ENCODE data around the gene TRIM29. TPM values are rescaled to one million over a fixed set of nuclear protein-coding genes. Genes with fewer than 3 reads are reported as not detected.

TRIM29 gene
- polyA plus RNA-seq, 1 donor = 1.8 TPM

DNA sequence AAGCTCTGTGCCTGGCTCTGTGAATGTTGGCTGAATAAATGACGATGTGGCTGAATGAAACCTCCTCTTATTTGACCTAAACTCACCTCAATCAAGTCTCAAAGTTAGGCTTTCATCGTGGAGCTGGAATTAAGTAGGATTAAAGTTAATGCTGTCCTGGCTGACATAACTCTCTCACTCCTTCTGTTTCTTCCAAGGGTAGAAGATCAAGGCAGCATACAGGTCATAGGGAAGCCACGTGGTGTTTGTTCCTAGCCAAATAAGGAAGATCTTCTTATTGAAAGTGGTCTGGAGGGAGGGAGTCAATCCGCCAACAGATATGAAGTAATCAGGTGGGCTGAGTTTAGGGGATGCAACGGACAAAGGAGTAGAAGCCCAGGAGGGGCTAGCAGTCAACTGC, 59.5 kb downstream of the TRIM29 start:
- H3K4me1 ChIP-seq (ENCODE audit: control insufficient read depth, insufficient read depth, low read length) = no peaks in the 10 kb centered on the region
- H3K9me3 ChIP-seq (ENCODE audit: control insufficient read depth, low read depth, low read length) = peaks cover 4% of the 10 kb centered on the region
- H3K36me3 ChIP-seq (ENCODE audit: control insufficient read depth, insufficient read depth, low read length) = no peaks in the 10 kb centered on the region
- DNase-seq = no peak
- 50% methylated on average over 1 of the region's 5 CpGs for WGBS (ENCODE audit: insufficient coverage, low lambda C conversion rate)
- H3K27me3 ChIP-seq (ENCODE audit: control insufficient read depth, insufficient read depth, low read length) = peaks cover 14% of the 10 kb centered on the region
- no peak overlapping the region for H3K4me3 ChIP-seq (ENCODE audit: low read length)
- H3K27ac ChIP-seq (ENCODE audit: low read length) = no peak overlapping the region

GRCh38 chr11:120074076-120074475, 63.8 kb downstream of the TRIM29 start:
- H3K4me1 ChIP-seq (ENCODE audit: control insufficient read depth, insufficient read depth, low read length) = no peaks in the 10 kb centered on the region
- no peak overlapping the region for H3K4me3 ChIP-seq (ENCODE audit: low read length)
- no CpG with 5 or more reads among the region's 3 CpGs for WGBS (ENCODE audit: insufficient coverage, low lambda C conversion rate)

GRCh38 chr11:120073196-120073595, 64.7 kb downstream of the TRIM29 start:
- Histone ChIP-seq H3K27me3 (ENCODE audit: control insufficient read depth, insufficient read depth, low read length) (peaks cover 12% of the 10 kb centered on the region), H3K27ac (ENCODE audit: low read length) (no peak overlapping the region), H3K9me3 (ENCODE audit: control insufficient read depth, low read depth, low read length) (no peaks in the 10 kb centered on the region), H3K36me3 (ENCODE audit: control insufficient read depth, insufficient read depth, low read length) (no peaks in the 10 kb centered on the region), H3K4me1 (ENCODE audit: control insufficient read depth, insufficient read depth, low read length) (no peaks in the 10 kb centered on the region), H3K4me3 (ENCODE audit: low read length) (no peak overlapping the region)
- no peak for DNase-seq
- no CpG with 5 or more reads among the region's 16 CpGs for WGBS (ENCODE audit: insufficient coverage, low lambda C conversion rate)

More at GRCh38 chr11:120074076-120074475, 63.8 kb downstream of the TRIM29 start:
- no peak overlapping the region for H3K27ac ChIP-seq (ENCODE audit: low read length)
- no peaks in the 10 kb centered on the region for H3K36me3 ChIP-seq (ENCODE audit: control insufficient read depth, insufficient read depth, low read length)
- H3K27me3 ChIP-seq (ENCODE audit: control insufficient read depth, insufficient read depth, low read length) = peaks cover 14% of the 10 kb centered on the region
- no peaks in the 10 kb centered on the region for H3K9me3 ChIP-seq (ENCODE audit: control insufficient read depth, low read depth, low read length)
- DNase-seq = no peak

- Histone ChIP-seq H3K36me3 (ENCODE audit: control insufficient read depth, insufficient read depth, low read length) (no peaks in the 10 kb centered on the region), H3K4me1 (ENCODE audit: control insufficient read depth, insufficient read depth, low read length) (no peaks in the 10 kb centered on the region), H3K9me3 (ENCODE audit: control insufficient read depth, low read depth, low read length) (no peaks in the 10 kb centered on the region), H3K4me3 (ENCODE audit: low read length) (no peak overlapping the region), H3K27ac (ENCODE audit: low read length) (no peak overlapping the region), H3K27me3 (ENCODE audit: control insufficient read depth, insufficient read depth, low read length) (peaks cover 5% of the 10 kb centered on the region)
- DNase-seq = peak; percentile 59 to 62
- WGBS (ENCODE audit: insufficient coverage, low lambda C conversion rate) = 40% methylated on average over 2 of the region's 8 CpGs
Measured at GRCh38 chr11:120068114-120068573, 69.8 kb downstream of the TRIM29 start.

- no peak for DNase-seq
- Histone ChIP-seq H3K27ac (ENCODE audit: low read length) (no peak overlapping the region), H3K9me3 (ENCODE audit: control insufficient read depth, low read depth, low read length) (no peaks in the 10 kb centered on the region), H3K36me3 (ENCODE audit: control insufficient read depth, insufficient read depth, low read length) (no peaks in the 10 kb centered on the region), H3K4me3 (ENCODE audit: low read length) (no peak overlapping the region), H3K4me1 (ENCODE audit: control insufficient read depth, insufficient read depth, low read length) (no peaks in the 10 kb centered on the region), H3K27me3 (ENCODE audit: control insufficient read depth, insufficient read depth, low read length) (peaks cover 6% of the 10 kb centered on the region)
- WGBS (ENCODE audit: insufficient coverage, low lambda C conversion rate) = no CpG with 5 or more reads among the region's 8 CpGs
Measured at GRCh38 chr11:120067438-120068113, 70.3 kb downstream of the TRIM29 start.

DNA sequence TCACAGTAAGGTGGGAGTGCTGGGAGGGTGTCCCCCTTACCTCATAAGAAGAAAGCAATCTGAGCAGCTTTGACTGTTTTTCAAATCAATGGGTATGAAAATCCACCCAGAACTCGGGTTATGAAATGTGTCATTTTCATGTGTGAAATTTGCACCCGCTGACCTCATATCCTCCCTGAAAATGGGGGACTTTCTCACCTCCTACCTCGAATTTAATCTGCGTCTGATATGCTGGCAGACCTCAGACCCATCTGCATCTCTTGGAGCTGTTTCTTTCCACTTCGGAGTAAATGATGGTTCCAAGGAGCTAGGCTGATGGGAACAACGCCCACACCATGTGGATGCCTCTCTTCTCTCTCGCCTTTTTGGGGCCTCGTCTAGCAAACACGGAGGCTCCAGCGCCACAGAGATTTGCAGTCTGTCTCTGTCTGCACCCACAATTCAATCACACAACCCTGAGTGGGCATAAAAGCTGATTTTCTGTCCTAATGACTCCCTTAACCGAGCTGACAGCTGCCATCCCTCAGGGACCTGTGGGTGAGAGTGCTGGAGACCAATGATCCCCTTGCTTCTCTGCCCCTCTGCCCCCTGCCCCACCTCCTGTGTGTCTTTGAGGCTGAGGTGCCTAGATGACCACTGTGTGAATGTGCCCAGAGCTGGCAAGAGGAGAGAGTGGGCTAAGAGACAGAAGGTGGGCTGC, 71.0 kb downstream of the TRIM29 start:
- no peak overlapping the region for H3K27ac ChIP-seq (ENCODE audit: low read length)
- no peaks in the 10 kb centered on the region for H3K36me3 ChIP-seq (ENCODE audit: control insufficient read depth, insufficient read depth, low read length)
- no peaks in the 10 kb centered on the region for H3K9me3 ChIP-seq (ENCODE audit: control insufficient read depth, low read depth, low read length)
- WGBS (ENCODE audit: insufficient coverage, low lambda C conversion rate) = 100% methylated on average over 2 of the region's 11 CpGs
- H3K4me1 ChIP-seq (ENCODE audit: control insufficient read depth, insufficient read depth, low read length) = no peaks in the 10 kb centered on the region
- no peak overlapping the region for H3K4me3 ChIP-seq (ENCODE audit: low read length)
- no peak for DNase-seq
- peaks cover 12% of the 10 kb centered on the region for H3K27me3 ChIP-seq (ENCODE audit: control insufficient read depth, insufficient read depth, low read length)

DNA sequence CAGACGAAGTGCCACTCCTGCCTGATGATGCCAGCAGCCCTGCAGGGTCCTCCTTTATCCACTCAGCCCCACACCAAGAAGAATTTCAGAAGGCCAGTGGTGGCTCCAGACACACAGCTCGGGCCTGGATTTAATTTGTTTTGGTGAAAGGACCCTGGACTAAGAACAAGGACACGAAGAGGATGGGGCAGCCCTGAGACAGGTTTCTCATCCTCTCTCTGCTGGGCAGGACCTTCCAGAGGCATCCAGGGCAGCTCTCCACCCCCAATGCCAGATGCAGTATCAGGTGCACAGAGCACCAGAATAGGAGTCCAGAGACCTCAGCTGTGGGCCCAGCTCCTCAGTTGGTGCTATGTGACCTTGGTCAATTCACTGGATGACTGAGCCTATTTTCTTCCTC, 72.0 kb downstream of the TRIM29 start:
- H3K27me3 ChIP-seq (ENCODE audit: control insufficient read depth, insufficient read depth, low read length) = peaks cover 10% of the 10 kb centered on the region
- WGBS (ENCODE audit: insufficient coverage, low lambda C conversion rate) = no CpG with 5 or more reads among the region's 3 CpGs
- no peaks in the 10 kb centered on the region for H3K9me3 ChIP-seq (ENCODE audit: control insufficient read depth, low read depth, low read length)
- no peak for DNase-seq
- H3K4me1 ChIP-seq (ENCODE audit: control insufficient read depth, insufficient read depth, low read length) = no peaks in the 10 kb centered on the region
- no peak overlapping the region for H3K27ac ChIP-seq (ENCODE audit: low read length)
- no peak overlapping the region for H3K4me3 ChIP-seq (ENCODE audit: low read length)
- H3K36me3 ChIP-seq (ENCODE audit: control insufficient read depth, insufficient read depth, low read length) = no peaks in the 10 kb centered on the region

- H3K9me3 ChIP-seq (ENCODE audit: control insufficient read depth, low read depth, low read length) = no peaks in the 10 kb centered on the region
- no peaks in the 10 kb centered on the region for H3K36me3 ChIP-seq (ENCODE audit: control insufficient read depth, insufficient read depth, low read length)
- H3K27me3 ChIP-seq (ENCODE audit: control insufficient read depth, insufficient read depth, low read length) = peaks cover 10% of the 10 kb centered on the region
- H3K27ac ChIP-seq (ENCODE audit: low read length) = no peak overlapping the region
- DNase-seq = no peak
- H3K4me1 ChIP-seq (ENCODE audit: control insufficient read depth, insufficient read depth, low read length) = no peaks in the 10 kb centered on the region
- no peak overlapping the region for H3K4me3 ChIP-seq (ENCODE audit: low read length)
- no CpG with 5 or more reads among the region's 4 CpGs for WGBS (ENCODE audit: insufficient coverage, low lambda C conversion rate)
Measured at GRCh38 chr11:120065176-120065575, 72.7 kb downstream of the TRIM29 start.

- no peak overlapping the region for H3K4me3 ChIP-seq (ENCODE audit: low read length)
- no peaks in the 10 kb centered on the region for H3K36me3 ChIP-seq (ENCODE audit: control insufficient read depth, insufficient read depth, low read length)
- H3K4me1 ChIP-seq (ENCODE audit: control insufficient read depth, insufficient read depth, low read length) = no peaks in the 10 kb centered on the region
- no peak overlapping the region for H3K27ac ChIP-seq (ENCODE audit: low read length)
- H3K9me3 ChIP-seq (ENCODE audit: control insufficient read depth, low read depth, low read length) = no peaks in the 10 kb centered on the region
- peak in 1 of 2 donors; percentile 35 for DNase-seq
- 100% methylated on average over 1 of the region's 7 CpGs for WGBS (ENCODE audit: insufficient coverage, low lambda C conversion rate)
- H3K27me3 ChIP-seq (ENCODE audit: control insufficient read depth, insufficient read depth, low read length) = peaks cover 10% of the 10 kb centered on the region
Measured at GRCh38 chr11:120064341-120064740, 73.6 kb downstream of the TRIM29 start.

- Histone ChIP-seq H3K27ac (ENCODE audit: low read length) (no peak overlapping the region), H3K36me3 (ENCODE audit: control insufficient read depth, insufficient read depth, low read length) (no peaks in the 10 kb centered on the region), H3K4me3 (ENCODE audit: low read length) (no peak overlapping the region), H3K27me3 (ENCODE audit: control insufficient read depth, insufficient read depth, low read length) (peaks cover 10% of the 10 kb centered on the region), H3K4me1 (ENCODE audit: control insufficient read depth, insufficient read depth, low read length) (no peaks in the 10 kb centered on the region), H3K9me3 (ENCODE audit: control insufficient read depth, low read depth, low read length) (no peaks in the 10 kb centered on the region)
- WGBS (ENCODE audit: insufficient coverage, low lambda C conversion rate) = no CpG with 5 or more reads among the region's 7 CpGs
- no peak for DNase-seq
Measured at GRCh38 chr11:120063686-120064340, 74.1 kb downstream of the TRIM29 start.

Measured in large intestine (tissue), 3 donors.